Measurements from ENCODE around the gene ZNF830. TPM values are rescaled to one million over a fixed set of nuclear protein-coding genes. Genes with fewer than 3 reads are reported as not detected.

ZNF830 gene
- total RNA-seq, 2 experiments from 2014 or later, result 22.1 to 24.1 TPM

DNA sequence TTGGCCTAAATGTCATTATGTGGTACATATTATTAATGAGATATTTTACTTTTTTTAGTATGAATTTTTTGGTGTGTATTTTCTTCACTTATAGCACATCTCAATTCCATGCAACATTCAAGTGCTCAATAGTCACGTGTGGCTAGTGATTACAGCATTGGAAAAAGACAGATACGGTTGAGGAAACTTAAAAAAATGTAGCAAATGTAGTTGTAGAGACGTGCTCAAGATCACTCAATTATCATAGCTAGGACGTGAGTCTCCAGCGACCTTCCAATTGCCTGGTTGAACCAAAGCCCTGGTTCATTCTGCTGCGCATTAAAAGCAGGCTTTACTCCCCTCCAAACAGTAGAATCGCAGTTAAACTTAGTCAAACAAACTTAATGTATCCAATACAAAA lies 17.8 kb downstream of the ZNF830 start:
- no peak overlapping the region for H3K27ac Mint-ChIP-seq
- no peaks in the 10 kb centered on the region for H3K27me3 Mint-ChIP-seq (ENCODE audit: low read depth)
- H3K4me3 Mint-ChIP-seq, result no peak overlapping the region
- peaks cover 9% of the 10 kb centered on the region for H3K36me3 Mint-ChIP-seq (ENCODE audit: low read depth)
- peaks cover 40% of the 10 kb centered on the region for H3K4me1 Mint-ChIP-seq (ENCODE audit: low read depth)
- H3K9me3 Mint-ChIP-seq (ENCODE audit: insufficient read depth), result no peaks in the 10 kb centered on the region
- POLR2A ChIA-PET, result interaction anchor here (3.4 kb wide), 1 partner anchor 18 kb away, joined by 23 read pairs; the partner anchor contains the start of genes CCT6B and ZNF830
- CTCF ChIA-PET, result interaction anchor here (3.4 to 5.5 kb wide), 2 partner anchors 111 to 140 kb away, joined by 19 to 30 read pairs; partner anchors contain the start of gene RAD51D
- DNase-seq, result no peak
- ATAC-seq, result no peak

DNA sequence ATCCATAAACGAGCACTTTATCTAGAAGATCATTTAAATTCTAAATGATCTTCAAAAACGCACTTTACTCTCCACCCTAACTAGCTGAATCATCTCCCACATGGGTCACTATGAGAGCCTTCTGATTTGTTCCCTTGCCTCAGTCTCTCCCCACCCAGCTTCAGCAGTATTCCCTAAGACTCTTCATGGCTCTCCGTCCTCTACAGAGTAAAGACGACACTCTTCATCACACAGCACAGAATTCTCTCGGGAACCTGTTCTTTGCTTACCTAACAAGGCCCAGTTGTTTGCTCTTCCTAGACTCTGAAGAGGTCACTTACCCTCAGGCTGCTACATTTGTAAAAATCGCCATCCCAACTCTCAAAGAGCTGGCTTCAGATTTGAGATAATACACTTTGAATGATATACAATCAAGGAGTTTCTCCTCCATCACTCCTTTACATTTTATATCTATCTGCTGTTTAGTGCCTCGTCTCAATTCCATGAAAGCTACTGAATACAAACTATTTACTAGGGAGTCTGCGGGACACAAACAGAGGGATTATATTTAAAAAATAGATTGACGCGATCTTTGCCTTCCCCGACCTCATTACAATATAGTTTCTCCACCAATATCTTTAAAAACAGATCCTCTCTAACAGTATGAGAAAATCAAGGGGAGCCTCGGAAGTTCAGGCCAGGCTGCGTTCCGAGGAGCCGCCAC lies 18.5 kb downstream of the ZNF830 start:
- Mint-ChIP-seq H3K27me3 (ENCODE audit: low read depth) (no peaks in the 10 kb centered on the region), H3K27ac (peak overlapping the region; percentile 97), H3K4me1 (ENCODE audit: low read depth) (peaks cover 39% of the 10 kb centered on the region), H3K9me3 (ENCODE audit: insufficient read depth) (no peaks in the 10 kb centered on the region), H3K36me3 (ENCODE audit: low read depth) (peaks cover 11% of the 10 kb centered on the region), H3K4me3 (peak overlapping the region; percentile 91)
- no peak for ATAC-seq
- POLR2A ChIA-PET, result interaction anchor here (1.0 to 3.4 kb wide), 3 partner anchors 19 to 43 kb away, joined by 4 to 23 read pairs (median 13); partner anchors contain the start of genes CCT6B and ZNF830
- no peak for DNase-seq
- CTCF ChIA-PET, result interaction anchor here (0.6 to 5.5 kb wide), 7 partner anchors 13 to 779 kb away, joined by 3 to 30 read pairs (median 5); partner anchors contain the start of genes RAD51D and RFFL

DNA sequence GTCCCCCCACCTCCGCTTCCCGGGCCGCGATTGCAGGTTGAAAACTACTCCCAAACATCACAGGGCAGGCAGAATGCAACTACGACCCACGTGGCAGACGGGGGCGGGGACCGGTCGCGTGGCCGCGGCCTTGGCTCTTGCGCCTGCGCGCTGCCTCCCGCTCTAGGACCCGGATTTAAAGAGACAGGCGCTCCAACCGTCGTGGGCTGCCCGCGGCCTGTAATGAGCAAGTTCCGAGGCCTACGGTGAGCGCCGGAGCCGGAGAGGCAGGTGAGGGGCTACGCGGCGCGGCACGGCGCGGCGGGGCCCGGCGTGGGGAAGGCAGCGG lies 19.0 kb downstream of the ZNF830 start, which contains the start of gene LIG3:
LIG3 (plus strand) TSS at position 160 of the 328 bp plus-strand sequence. CDS start 2,494 bp downstream, outside the sequence.
- H3K36me3 Mint-ChIP-seq (ENCODE audit: low read depth), result peaks cover 16% of the 10 kb centered on the region
- peak within 1 kb of the TSS; percentile 91 for H3K4me3 Mint-ChIP-seq
- ATAC-seq (peak; percentile 87), DNase-seq (peak; percentile 95)
- H3K27ac Mint-ChIP-seq, result peak within 1 kb of the TSS; percentile 97
- ChIA-PET POLR2A (interaction anchor here (0.6 to 3.4 kb wide), 8 partner anchors 14 to 278 kb away, joined by 3 to 23 read pairs (median 6); partner anchors contain the start of genes CCT6B, RFFL and ZNF830), CTCF (interaction anchor here (0.6 to 5.5 kb wide), 9 partner anchors 13 to 780 kb away, joined by 3 to 30 read pairs (median 5); partner anchors contain the start of genes RAD51D and RFFL)
- no peaks in the 10 kb centered on the region for H3K9me3 Mint-ChIP-seq (ENCODE audit: insufficient read depth)
- peaks cover 34% of the 10 kb centered on the region for H3K4me1 Mint-ChIP-seq (ENCODE audit: low read depth)
- H3K27me3 Mint-ChIP-seq (ENCODE audit: low read depth), result no peaks in the 10 kb centered on the region

DNA sequence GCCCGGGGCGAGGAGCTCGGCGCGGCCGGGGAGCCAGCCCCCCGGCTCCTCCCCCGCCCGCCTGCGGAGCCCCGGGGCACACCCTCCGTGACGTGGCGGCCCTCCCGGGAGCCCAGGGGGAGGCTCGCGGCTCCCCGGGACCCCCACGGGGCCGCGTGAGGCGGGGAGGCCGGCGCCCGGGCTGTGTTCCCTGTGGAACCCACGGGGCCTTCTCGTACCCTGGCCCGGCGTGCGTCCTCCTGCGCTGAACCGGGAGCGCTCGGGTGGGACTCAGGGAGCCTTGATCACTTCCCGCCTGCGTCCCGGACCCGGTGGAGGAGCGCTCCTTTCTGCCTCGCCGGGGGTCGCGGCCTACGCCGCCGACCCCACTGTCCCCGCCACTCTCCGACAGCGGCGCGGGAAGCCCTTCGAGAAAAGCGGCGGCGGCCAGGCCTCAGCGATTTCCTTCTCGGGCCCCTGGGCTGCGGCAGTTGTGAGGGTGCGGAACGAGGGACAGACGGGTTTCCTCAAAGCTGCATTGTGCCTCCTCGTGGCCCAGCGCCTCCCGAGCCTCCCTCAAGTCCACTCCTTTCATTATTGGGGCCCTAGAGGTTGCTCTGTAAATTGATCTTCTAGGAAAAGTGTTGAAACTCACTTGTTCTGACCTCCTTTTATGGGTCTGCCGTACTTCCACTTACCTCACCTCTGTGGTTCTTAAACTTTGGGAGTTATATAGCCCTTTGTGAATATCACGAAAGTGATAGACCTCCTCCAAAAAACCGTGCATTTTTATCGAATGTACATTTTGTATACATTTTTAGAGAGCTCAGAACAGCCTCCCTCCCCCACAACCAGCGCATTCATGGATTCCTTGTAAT lies 19.6 kb downstream of the ZNF830 start:
- DNase-seq, result peak; percentile 85
- peak; percentile 89 for ATAC-seq
- Mint-ChIP-seq H3K9me3 (ENCODE audit: insufficient read depth) (no peaks in the 10 kb centered on the region), H3K36me3 (ENCODE audit: low read depth) (peaks cover 19% of the 10 kb centered on the region), H3K27me3 (ENCODE audit: low read depth) (no peaks in the 10 kb centered on the region), H3K4me1 (ENCODE audit: low read depth) (peaks cover 32% of the 10 kb centered on the region), H3K27ac (peak overlapping the region; percentile 85), H3K4me3 (peak overlapping the region; percentile 79)
- ChIA-PET POLR2A (interaction anchor here (0.5 to 3.4 kb wide), 13 partner anchors 10 to 278 kb away, joined by 3 to 23 read pairs (median 4); partner anchors contain the start of genes CCT6B, RFFL and ZNF830), CTCF (interaction anchor here (0.6 to 5.5 kb wide), 16 partner anchors 12 to 954 kb away, joined by 3 to 30 read pairs (median 4); partner anchors contain the start of genes FNDC8, NLE1, RAD51D and RFFL)

DNA sequence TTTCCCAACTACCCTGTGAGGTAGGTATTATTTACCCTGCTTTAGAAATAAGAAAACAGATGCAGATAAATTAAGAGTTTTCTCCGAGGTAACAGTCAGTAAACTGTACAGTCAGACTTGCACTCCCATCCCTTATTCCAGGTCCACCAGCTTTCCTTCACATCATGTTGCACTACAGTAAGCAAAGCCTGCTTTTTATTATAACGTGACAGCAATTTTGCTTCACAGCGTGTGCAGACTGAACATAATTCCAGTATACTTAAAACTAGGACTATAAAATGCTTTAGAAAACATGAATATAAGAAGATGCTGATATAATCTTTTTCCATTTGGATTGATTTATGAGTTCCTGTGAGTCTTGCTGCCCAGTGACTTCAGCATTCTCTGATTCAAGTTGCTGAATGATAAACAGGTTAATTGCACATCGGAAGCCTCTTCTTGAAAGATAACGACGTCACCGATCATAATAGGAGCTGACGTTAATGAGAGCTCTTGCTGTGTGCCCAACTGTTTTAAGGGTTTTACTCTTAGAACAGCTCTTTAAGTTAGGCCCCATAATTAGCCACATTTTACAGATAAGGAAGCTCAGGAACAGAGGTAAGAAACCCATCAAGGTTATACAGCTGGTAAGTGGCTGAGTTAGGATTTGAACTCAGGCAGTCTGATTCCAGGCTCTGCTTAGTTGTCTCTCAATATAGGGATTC lies 20.4 kb downstream of the ZNF830 start:
- CTCF ChIA-PET, result interaction anchor here (0.6 to 5.5 kb wide), 15 partner anchors 11 to 954 kb away, joined by 3 to 30 read pairs (median 4); partner anchors contain the start of genes FNDC8, NLE1, RAD51D and RFFL
- POLR2A ChIA-PET, result interaction anchor here (0.5 to 3.4 kb wide), 11 partner anchors 9 to 137 kb away, joined by 3 to 23 read pairs (median 4); partner anchors contain the start of genes CCT6B, RFFL and ZNF830
- no peaks in the 10 kb centered on the region for H3K27me3 Mint-ChIP-seq (ENCODE audit: low read depth)
- ATAC-seq (no peak), DNase-seq (no peak)
- H3K36me3 Mint-ChIP-seq (ENCODE audit: low read depth), result peaks cover 27% of the 10 kb centered on the region
- peaks cover 32% of the 10 kb centered on the region for H3K4me1 Mint-ChIP-seq (ENCODE audit: low read depth)
- peak overlapping the region; percentile 79 for H3K4me3 Mint-ChIP-seq
- H3K27ac Mint-ChIP-seq, result peak overlapping the region; percentile 85
- no peaks in the 10 kb centered on the region for H3K9me3 Mint-ChIP-seq (ENCODE audit: insufficient read depth)

DNA sequence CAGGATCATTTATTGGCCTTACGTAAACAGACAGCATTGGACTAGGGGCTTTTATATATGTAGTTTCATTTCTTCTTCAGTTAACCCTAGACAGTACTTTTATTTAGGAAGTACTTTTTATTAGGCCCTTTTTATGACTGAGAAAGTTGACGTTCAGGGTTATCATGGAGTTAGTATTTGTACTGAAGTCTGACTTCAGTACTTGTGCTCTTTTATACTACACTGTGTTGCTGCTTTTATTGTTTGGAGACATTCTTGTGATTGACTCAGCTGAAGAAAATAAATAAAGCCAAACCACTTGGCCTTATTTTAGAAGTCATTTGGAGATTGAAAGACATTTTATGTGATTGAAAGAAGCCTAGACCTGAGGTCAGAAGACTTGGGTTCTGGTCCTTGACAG lies 25.9 kb downstream of the ZNF830 start:
- H3K9me3 Mint-ChIP-seq (ENCODE audit: insufficient read depth), result no peaks in the 10 kb centered on the region
- ChIA-PET POLR2A (no interaction called here), CTCF (interaction anchor here (1.0 to 1.4 kb wide), 2 partner anchors 103 to 567 kb away, joined by 3 read pairs; no protein-coding TSS in a partner anchor)
- ATAC-seq (no peak), DNase-seq (no peak)
- no peaks in the 10 kb centered on the region for H3K27me3 Mint-ChIP-seq (ENCODE audit: low read depth)
- H3K36me3 Mint-ChIP-seq (ENCODE audit: low read depth), result peaks cover 52% of the 10 kb centered on the region
- peaks cover 32% of the 10 kb centered on the region for H3K4me1 Mint-ChIP-seq (ENCODE audit: low read depth)
- no peak overlapping the region for H3K27ac Mint-ChIP-seq
- H3K4me3 Mint-ChIP-seq, result no peak overlapping the region

DNA sequence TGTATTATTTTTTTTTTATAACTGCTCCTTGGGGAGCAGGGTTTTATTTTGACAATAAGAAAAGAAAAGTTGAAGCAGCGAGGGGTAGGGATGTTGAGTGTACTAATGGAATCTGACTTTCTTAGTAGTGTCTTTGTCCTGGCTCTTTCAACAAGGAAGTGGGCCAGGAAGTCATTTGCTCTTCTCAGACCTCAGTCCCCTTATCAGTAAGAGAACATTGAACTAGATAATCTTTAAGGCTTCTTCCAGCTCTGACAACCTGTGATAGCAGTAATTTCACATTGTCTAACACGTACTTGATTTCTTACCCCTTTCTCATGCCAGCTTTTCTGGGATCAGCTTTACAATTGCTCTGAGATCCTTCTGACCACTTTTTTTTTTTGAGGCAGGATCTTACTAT lies 27.3 kb downstream of the ZNF830 start:
- POLR2A ChIA-PET, result interaction anchor here (0.7 to 1.0 kb wide), 2 partner anchors 96 to 218 kb away, joined by 3 to 4 read pairs; no protein-coding TSS in a partner anchor
- H3K36me3 Mint-ChIP-seq (ENCODE audit: low read depth), result peaks cover 57% of the 10 kb centered on the region
- H3K27ac Mint-ChIP-seq, result peak overlapping the region; percentile 20

DNA sequence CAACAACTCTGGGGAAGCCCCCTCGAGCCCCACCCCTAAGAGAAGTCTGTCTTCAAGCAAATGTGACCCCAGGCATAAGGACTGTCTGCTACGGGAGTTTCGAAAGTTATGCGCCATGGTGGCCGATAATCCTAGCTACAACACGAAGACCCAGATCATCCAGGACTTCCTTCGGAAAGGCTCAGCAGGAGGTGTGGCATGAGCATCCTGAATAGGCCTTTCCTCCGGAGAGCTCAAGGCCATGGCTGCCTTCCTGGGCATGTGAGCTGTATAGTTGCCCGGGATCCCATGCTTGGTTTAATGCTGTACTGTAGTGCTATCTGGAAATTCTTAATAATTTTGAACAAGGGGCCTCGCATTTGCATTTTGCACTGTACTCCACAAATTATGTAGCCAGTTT lies 28.1 kb downstream of the ZNF830 start:
- ATAC-seq (no peak), DNase-seq (no peak)
- ChIA-PET CTCF (interaction anchor here (1.2 to 1.7 kb wide), 3 partner anchors 9 to 129 kb away, joined by 4 read pairs; no protein-coding TSS in a partner anchor), POLR2A (interaction anchor here (0.8 to 1.0 kb wide), 2 partner anchors 96 to 108 kb away, joined by 3 read pairs; no protein-coding TSS in a partner anchor)
- Mint-ChIP-seq H3K36me3 (ENCODE audit: low read depth) (peaks cover 56% of the 10 kb centered on the region), H3K27me3 (ENCODE audit: low read depth) (no peaks in the 10 kb centered on the region), H3K9me3 (ENCODE audit: insufficient read depth) (no peaks in the 10 kb centered on the region), H3K4me1 (ENCODE audit: low read depth) (peaks cover 36% of the 10 kb centered on the region), H3K27ac (no peak overlapping the region), H3K4me3 (no peak overlapping the region)

More for the DNA sequence above, 27.3 kb downstream of the ZNF830 start:
- no peak overlapping the region for H3K4me3 Mint-ChIP-seq
- ATAC-seq, result no peak
- no peaks in the 10 kb centered on the region for H3K27me3 Mint-ChIP-seq (ENCODE audit: low read depth)
- CTCF ChIA-PET, result interaction anchor here (1.4 to 1.6 kb wide), 2 partner anchors 101 to 130 kb away, joined by 3 to 4 read pairs; no protein-coding TSS in a partner anchor
- H3K9me3 Mint-ChIP-seq (ENCODE audit: insufficient read depth), result no peaks in the 10 kb centered on the region
- DNase-seq, result no peak
- H3K4me1 Mint-ChIP-seq (ENCODE audit: low read depth), result peaks cover 37% of the 10 kb centered on the region

DNA sequence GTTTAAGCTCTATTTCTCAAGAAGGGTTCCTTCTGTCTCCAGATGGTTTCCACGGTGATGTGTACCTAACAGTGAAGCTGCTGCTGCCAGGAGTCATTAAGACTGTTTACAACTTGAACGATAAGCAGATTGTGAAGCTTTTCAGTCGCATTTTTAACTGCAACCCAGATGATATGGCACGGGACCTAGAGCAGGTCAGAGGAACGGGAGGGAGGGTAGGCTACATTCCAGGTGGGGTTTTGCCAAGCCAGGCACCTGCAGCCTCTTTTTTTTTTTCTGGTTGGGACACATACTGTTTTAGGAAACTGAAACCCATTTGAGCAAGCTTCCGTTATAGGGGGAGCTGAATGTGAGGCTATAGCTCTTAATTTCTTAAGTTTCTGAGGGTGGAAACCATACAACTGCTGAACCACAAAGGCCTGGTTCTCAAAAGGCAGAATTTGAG lies 29.6 kb downstream of the ZNF830 start:
- Mint-ChIP-seq H3K4me3 (no peak overlapping the region), H3K36me3 (ENCODE audit: low read depth) (peaks cover 50% of the 10 kb centered on the region), H3K27me3 (ENCODE audit: low read depth) (no peaks in the 10 kb centered on the region), H3K4me1 (ENCODE audit: low read depth) (peaks cover 36% of the 10 kb centered on the region), H3K27ac (peak overlapping the region; percentile 72), H3K9me3 (ENCODE audit: insufficient read depth) (no peaks in the 10 kb centered on the region)
- ChIA-PET CTCF (interaction anchor here (0.8 to 5.9 kb wide), 7 partner anchors 9 to 137 kb away, joined by 3 to 27 read pairs (median 10); partner anchors contain the start of genes LIG3, RAD51D and RFFL), POLR2A (interaction anchor here (0.6 to 1.7 kb wide), 7 partner anchors 10 to 173 kb away, joined by 3 to 6 read pairs (median 3); no protein-coding TSS in a partner anchor)
- DNase-seq (no peak), ATAC-seq (no peak)

DNA sequence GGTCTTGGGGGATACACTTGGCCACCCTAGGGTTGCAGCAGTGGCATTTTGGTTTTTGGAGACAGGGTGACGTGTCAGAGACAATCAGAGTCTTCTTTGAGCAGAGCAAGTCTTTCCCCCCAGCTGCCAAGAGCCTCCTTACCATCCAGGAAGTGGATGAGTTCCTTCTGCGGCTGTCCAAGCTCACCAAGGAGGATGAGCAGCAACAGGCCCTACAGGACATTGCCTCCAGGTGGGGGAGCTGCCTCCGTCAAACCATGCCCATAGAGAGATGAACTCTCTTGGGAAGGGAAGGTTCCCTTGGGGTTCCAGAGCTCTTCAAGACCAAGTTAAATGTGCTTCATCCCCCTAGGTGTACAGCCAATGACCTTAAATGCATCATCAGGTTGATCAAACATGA lies 30.3 kb downstream of the ZNF830 start:
- Mint-ChIP-seq H3K27ac (peak overlapping the region; percentile 72), H3K9me3 (ENCODE audit: insufficient read depth) (no peaks in the 10 kb centered on the region), H3K4me3 (no peak overlapping the region), H3K4me1 (ENCODE audit: low read depth) (peaks cover 36% of the 10 kb centered on the region), H3K36me3 (ENCODE audit: low read depth) (peaks cover 45% of the 10 kb centered on the region), H3K27me3 (ENCODE audit: low read depth) (no peaks in the 10 kb centered on the region)
- ATAC-seq, result no peak
- CTCF ChIA-PET, result interaction anchor here (1.3 to 5.9 kb wide), 7 partner anchors 10 to 149 kb away, joined by 3 to 27 read pairs (median 10); partner anchors contain the start of genes LIG3, RAD51D and RFFL
- DNase-seq, result no peak
- POLR2A ChIA-PET, result interaction anchor here (0.9 to 1.7 kb wide), 6 partner anchors 17 to 127 kb away, joined by 3 to 6 read pairs (median 3); no protein-coding TSS in a partner anchor

All from activated CD8-positive, alpha-beta T cell treated with anti-CD3 and anti-CD28 coated beads, Interleukin-2, amount 10 ng/mL, durations not matched to agents 7 days and 5 days (primary cell).